Measurements from ENCODE around the gene MARCHF7. TPM values are rescaled to one million over a fixed set of nuclear protein-coding genes. Genes with fewer than 3 reads are reported as not detected.

MARCHF7 gene
- total RNA-seq, 1 donor from 2014 or later: 394 TPM

GRCh38 chr2:159737292-159737916, 25.1 kb downstream of the MARCHF7 start:
- no peak overlapping the region for H3K4me2 ChIP-seq
- Mint-ChIP-seq H3K27ac (no peak overlapping the region), H3K9me3 (no peaks in the 10 kb centered on the region), H3K4me1 (no peaks in the 10 kb centered on the region), H3K27me3 (ENCODE audit: insufficient read depth, low read depth) (no peaks in the 10 kb centered on the region), H3K4me3 (no peak overlapping the region), H3K36me3 (peaks cover 38% of the 10 kb centered on the region)
- no peak overlapping the region for H3K9ac ChIP-seq
- peaks cover 41% of the 10 kb centered on the region for H3K36me3 ChIP-seq
- no peaks in the 10 kb centered on the region for H3F3A ChIP-seq (ENCODE audit: low read depth)
- no peaks in the 10 kb centered on the region for H3K9me3 ChIP-seq (ENCODE audit: low read depth)
- peaks cover 99% of the 10 kb centered on the region for H3K79me2 ChIP-seq (ENCODE audit: low read depth)
- TF ChIP-seq EZH2phosphoT487 (IDR thresholded peaks at IDR 0.05) (no peak), EZH2 (IDR thresholded peaks at IDR 0.05) (no peak)
- TF ChIP-seq, protein P1, sequence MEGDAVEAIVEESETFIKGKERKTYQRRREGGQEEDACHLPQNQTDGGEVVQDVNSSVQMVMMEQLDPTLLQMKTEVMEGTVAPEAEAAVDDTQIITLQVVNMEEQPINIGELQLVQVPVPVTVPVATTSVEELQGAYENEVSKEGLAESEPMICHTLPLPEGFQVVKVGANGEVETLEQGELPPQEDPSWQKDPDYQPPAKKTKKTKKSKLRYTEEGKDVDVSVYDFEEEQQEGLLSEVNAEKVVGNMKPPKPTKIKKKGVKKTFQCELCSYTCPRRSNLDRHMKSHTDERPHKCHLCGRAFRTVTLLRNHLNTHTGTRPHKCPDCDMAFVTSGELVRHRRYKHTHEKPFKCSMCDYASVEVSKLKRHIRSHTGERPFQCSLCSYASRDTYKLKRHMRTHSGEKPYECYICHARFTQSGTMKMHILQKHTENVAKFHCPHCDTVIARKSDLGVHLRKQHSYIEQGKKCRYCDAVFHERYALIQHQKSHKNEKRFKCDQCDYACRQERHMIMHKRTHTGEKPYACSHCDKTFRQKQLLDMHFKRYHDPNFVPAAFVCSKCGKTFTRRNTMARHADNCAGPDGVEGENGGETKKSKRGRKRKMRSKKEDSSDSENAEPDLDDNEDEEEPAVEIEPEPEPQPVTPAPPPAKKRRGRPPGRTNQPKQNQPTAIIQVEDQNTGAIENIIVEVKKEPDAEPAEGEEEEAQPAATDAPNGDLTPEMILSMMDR (IDR thresholded peaks at IDR 0.05): no peak
- peaks cover 75% of the 10 kb centered on the region for H4K20me1 ChIP-seq (ENCODE audit: low read depth)
- DNase-seq (ENCODE audit: low spot score): no peak
- no peaks in the 10 kb centered on the region for H3K4me1 ChIP-seq
- H3K4me3 ChIP-seq: no peak overlapping the region
- no peaks in the 10 kb centered on the region for H3K27me3 ChIP-seq
- H3K27ac ChIP-seq: no peak overlapping the region
- H2AFZ ChIP-seq (replicated peaks): no peak overlapping the region

DNA sequence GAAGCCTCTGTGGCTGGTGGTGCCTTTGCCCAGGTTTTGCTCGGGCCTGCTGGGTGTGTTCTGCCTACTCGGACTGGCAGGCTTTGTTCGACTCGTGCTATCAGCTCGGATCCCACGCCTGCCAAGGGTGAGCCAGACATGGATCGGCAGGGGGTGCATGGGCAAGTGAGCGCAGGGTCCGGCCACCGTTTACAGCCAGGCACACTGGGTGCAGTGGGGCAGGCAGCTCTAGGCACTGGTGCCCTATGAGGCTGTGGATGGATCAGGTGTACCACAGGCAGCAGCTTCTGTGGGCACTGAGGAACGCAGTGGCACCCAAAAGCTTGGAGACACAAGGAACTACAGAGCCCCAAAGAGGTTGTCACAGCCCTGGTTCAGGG, 25.6 kb downstream of the MARCHF7 start:
- H3K79me2 ChIP-seq (ENCODE audit: low read depth): peaks cover 99% of the 10 kb centered on the region
- peaks cover 71% of the 10 kb centered on the region for H4K20me1 ChIP-seq (ENCODE audit: low read depth)
- H3K27ac Mint-ChIP-seq: no peak overlapping the region
- no peaks in the 10 kb centered on the region for H3K9me3 Mint-ChIP-seq
- H2AFZ ChIP-seq (replicated peaks): no peak overlapping the region
- no peak overlapping the region for H3K4me3 Mint-ChIP-seq
- no peak overlapping the region for H3K4me2 ChIP-seq
- H3K4me1 ChIP-seq: no peaks in the 10 kb centered on the region
- no peaks in the 10 kb centered on the region for H3F3A ChIP-seq (ENCODE audit: low read depth)
- H3K27me3 Mint-ChIP-seq (ENCODE audit: insufficient read depth, low read depth): no peaks in the 10 kb centered on the region
- H3K36me3 ChIP-seq: peaks cover 41% of the 10 kb centered on the region
- H3K27me3 ChIP-seq: no peaks in the 10 kb centered on the region
- no peak overlapping the region for H3K4me3 ChIP-seq
- no peaks in the 10 kb centered on the region for H3K4me1 Mint-ChIP-seq
- H3K27ac ChIP-seq: no peak overlapping the region
- no peak for DNase-seq (ENCODE audit: low spot score)
- TF ChIP-seq, protein P1 (IDR thresholded peaks at IDR 0.05): no peak
- TF ChIP-seq EZH2phosphoT487 (IDR thresholded peaks at IDR 0.05) (no peak), EZH2 (IDR thresholded peaks at IDR 0.05) (no peak)
- H3K36me3 Mint-ChIP-seq: peaks cover 38% of the 10 kb centered on the region
- H3K9ac ChIP-seq: no peak overlapping the region
- H3K9me3 ChIP-seq (ENCODE audit: low read depth): no peaks in the 10 kb centered on the region

GRCh38 chr2:159738509-159739390, 26.4 kb downstream of the MARCHF7 start:
- H3K27ac Mint-ChIP-seq: no peak overlapping the region
- no peaks in the 10 kb centered on the region for H3K9me3 Mint-ChIP-seq
- no peak overlapping the region for H3K27ac ChIP-seq

More at GRCh38 chr2:159738509-159739390, 26.4 kb downstream of the MARCHF7 start:
- peaks cover 99% of the 10 kb centered on the region for H3K79me2 ChIP-seq (ENCODE audit: low read depth)
- peaks cover 65% of the 10 kb centered on the region for H4K20me1 ChIP-seq (ENCODE audit: low read depth)
- H3K36me3 ChIP-seq: peaks cover 38% of the 10 kb centered on the region
- no peak overlapping the region for H3K4me3 ChIP-seq
- no peaks in the 10 kb centered on the region for H3K27me3 ChIP-seq
- H3K4me1 Mint-ChIP-seq: no peaks in the 10 kb centered on the region
- H3K4me3 Mint-ChIP-seq: no peak overlapping the region
- DNase-seq (ENCODE audit: low spot score): no peak
- no peaks in the 10 kb centered on the region for H3F3A ChIP-seq (ENCODE audit: low read depth)
- peaks cover 41% of the 10 kb centered on the region for H3K36me3 Mint-ChIP-seq
- H3K4me1 ChIP-seq: no peaks in the 10 kb centered on the region
- no peaks in the 10 kb centered on the region for H3K27me3 Mint-ChIP-seq (ENCODE audit: insufficient read depth, low read depth)
- no peak for TF ChIP-seq EZH2phosphoT487 (IDR thresholded peaks at IDR 0.05)
- TF ChIP-seq EZH2 (IDR thresholded peaks at IDR 0.05): no peak
- TF ChIP-seq, protein P1 (IDR thresholded peaks at IDR 0.05): no peak
- no peaks in the 10 kb centered on the region for H3K9me3 ChIP-seq (ENCODE audit: low read depth)
- H2AFZ ChIP-seq (replicated peaks): no peak overlapping the region
- no peak overlapping the region for H3K9ac ChIP-seq
- H3K4me2 ChIP-seq: no peak overlapping the region

All from neural progenitor cell (in vitro differentiated cells).